ENCODE data around the gene FYB1. TPM values are rescaled to one million over a fixed set of nuclear protein-coding genes. Genes with fewer than 3 reads are reported as not detected.

FYB1 gene, protein sequence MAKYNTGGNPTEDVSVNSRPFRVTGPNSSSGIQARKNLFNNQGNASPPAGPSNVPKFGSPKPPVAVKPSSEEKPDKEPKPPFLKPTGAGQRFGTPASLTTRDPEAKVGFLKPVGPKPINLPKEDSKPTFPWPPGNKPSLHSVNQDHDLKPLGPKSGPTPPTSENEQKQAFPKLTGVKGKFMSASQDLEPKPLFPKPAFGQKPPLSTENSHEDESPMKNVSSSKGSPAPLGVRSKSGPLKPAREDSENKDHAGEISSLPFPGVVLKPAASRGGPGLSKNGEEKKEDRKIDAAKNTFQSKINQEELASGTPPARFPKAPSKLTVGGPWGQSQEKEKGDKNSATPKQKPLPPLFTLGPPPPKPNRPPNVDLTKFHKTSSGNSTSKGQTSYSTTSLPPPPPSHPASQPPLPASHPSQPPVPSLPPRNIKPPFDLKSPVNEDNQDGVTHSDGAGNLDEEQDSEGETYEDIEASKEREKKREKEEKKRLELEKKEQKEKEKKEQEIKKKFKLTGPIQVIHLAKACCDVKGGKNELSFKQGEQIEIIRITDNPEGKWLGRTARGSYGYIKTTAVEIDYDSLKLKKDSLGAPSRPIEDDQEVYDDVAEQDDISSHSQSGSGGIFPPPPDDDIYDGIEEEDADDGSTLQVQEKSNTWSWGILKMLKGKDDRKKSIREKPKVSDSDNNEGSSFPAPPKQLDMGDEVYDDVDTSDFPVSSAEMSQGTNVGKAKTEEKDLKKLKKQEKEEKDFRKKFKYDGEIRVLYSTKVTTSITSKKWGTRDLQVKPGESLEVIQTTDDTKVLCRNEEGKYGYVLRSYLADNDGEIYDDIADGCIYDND
- 100 to 1,000 TPM in 1 of 3 donors, 10 to 100 TPM in 2; 50.6 to 205 (median 80.2) TPM for polyA plus RNA-seq

DNA sequence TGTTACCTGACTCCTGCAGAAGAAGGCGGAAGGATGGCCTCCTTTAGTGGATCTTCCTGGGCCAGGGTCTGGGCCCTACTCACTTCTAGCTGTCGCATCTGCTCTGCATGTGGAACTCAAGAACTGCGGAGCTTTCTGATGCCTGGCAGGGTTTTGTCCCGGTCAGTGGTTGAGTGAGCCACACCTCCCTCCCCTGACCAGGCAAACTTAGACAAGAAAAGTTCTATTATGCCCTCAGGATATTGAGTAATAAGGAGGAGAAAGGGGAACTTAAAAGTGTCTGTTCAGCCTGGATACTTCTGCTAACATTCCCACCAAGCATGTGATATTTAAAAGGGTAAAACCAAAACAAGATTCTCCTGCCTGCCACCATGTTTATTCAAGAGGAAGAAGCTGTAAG is at the start of gene FYB1:
TSS of gene FYB1 (minus strand) at position 127 of the 400 bp plus-strand sequence. CDS start 16,603 bp downstream, outside the sequence.
- Mint-ChIP-seq H3K9me3 (no peaks in the 10 kb centered on the region), H3K4me1 (peaks cover 70 to 81% of the 10 kb centered on the region in 2 donors), H3K4me3 (peak within 1 kb of the TSS in 1 of 5 donors; percentile 25), H3K27me3 (ENCODE audit: low read depth in 3 of 3) (peaks cover 2 to 3% (median 2%) of the 10 kb centered on the region in 3 donors), H3K36me3 (peaks cover 0 to 16% (median 14%) of the 10 kb centered on the region in 3 donors), H3K27ac (peak within 1 kb of the TSS; percentile 24 to 83 (median 76))
- no peak for DNase-seq

DNA sequence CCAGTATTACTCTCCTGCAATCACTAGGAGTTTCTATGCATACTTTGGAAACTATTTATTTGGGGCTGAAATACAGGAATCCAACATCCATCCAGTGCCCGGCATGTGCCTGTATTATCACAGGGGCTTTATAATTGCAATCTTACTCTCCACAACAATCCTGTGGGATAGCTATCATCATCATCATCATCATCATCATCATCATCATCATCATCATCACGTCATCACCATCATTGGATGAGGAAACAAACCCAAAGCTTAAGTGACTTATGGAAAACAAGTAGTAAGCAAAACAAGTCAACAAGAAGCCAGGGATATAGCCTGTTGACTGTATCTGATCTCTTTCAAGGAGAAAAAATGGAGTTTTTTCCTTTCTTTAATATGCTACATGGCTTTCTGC is 47.8 kb upstream of the FYB1 start:
- H3K4me3 Mint-ChIP-seq, result peak overlapping the region; percentile 66 to 84 (median 77)
- H3K27ac Mint-ChIP-seq, result peak overlapping the region; percentile 52 to 92 (median 84)
- H3K36me3 Mint-ChIP-seq, result peaks cover 0 to 6% (median 5%) of the 10 kb centered on the region in 3 donors
- H3K27me3 Mint-ChIP-seq (ENCODE audit: low read depth in 3 of 3), result peaks cover 0 to 6% (median 0%) of the 10 kb centered on the region in 3 donors
- DNase-seq, result no peak
- H3K4me1 Mint-ChIP-seq, result peaks cover 85 to 96% of the 10 kb centered on the region in 2 donors
- no peaks in the 10 kb centered on the region for H3K9me3 Mint-ChIP-seq

GRCh38 chr5:39266442-39266841 is 47.1 kb upstream of the FYB1 start:
- DNase-seq, result no peak
- Mint-ChIP-seq H3K9me3 (no peaks in the 10 kb centered on the region), H3K4me3 (peak overlapping the region; percentile 61 to 84 (median 77)), H3K27me3 (ENCODE audit: low read depth in 3 of 3) (peaks cover 0 to 6% (median 0%) of the 10 kb centered on the region in 3 donors), H3K4me1 (peaks cover 85 to 96% of the 10 kb centered on the region in 2 donors), H3K27ac (peak overlapping the region; percentile 69 to 92 (median 84)), H3K36me3 (peaks cover 0 to 6% (median 5%) of the 10 kb centered on the region in 3 donors)

DNA sequence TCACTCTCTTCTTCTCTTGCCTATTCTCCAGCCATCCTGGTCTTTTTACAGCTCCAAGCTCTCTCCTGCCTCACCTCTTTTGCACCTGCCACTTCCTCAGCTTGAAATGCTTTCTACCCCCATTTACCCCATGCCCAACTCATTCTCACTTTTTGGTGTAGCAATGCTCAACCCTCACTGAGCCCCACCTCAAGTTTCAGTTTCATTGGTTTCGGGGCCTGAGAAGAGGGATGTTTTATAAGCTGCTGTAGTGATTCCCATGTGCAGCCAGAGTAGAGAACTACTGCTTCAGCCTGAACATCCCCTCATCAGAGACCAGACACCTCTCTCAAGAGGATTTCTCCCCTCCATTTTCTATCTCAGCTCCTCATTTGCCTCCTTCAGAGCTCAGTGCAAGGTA is 45.2 kb upstream of the FYB1 start:
- DNase-seq, result peak; percentile 35 to 49 (median 47)
- Mint-ChIP-seq H3K27ac (peak overlapping the region; percentile 78 to 90 (median 88)), H3K36me3 (peaks cover 0 to 5% (median 5%) of the 10 kb centered on the region in 3 donors), H3K4me3 (peak overlapping the region; percentile 57 to 79 (median 76)), H3K4me1 (peaks cover 91 to 96% of the 10 kb centered on the region in 2 donors), H3K9me3 (no peaks in the 10 kb centered on the region), H3K27me3 (ENCODE audit: low read depth in 3 of 3) (peaks cover 0 to 6% (median 0%) of the 10 kb centered on the region in 3 donors)

DNA sequence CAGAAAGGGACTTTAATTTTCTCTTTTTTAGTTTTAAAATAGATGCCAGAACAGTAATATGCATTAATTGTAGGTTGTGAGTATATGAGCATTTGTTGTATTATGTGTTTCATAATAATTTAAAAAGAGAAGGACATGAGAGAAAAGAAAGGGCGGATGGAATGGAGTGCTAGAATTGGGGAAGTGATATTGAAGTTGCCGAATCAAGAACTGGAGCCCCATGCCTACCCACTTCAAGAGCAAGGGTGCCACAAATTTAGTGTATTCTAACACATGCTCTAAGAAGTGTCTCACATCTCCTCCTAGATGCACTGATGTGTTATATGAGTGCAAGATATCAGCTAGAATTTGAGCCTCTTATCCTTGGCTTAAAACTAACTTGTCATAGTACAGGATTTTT is 43.6 kb upstream of the FYB1 start:
- Mint-ChIP-seq H3K27ac (peak overlapping the region; percentile 67 to 88 (median 78)), H3K4me3 (peak overlapping the region in 3 of 5 donors; percentile 2 to 41 (median 30)), H3K27me3 (ENCODE audit: low read depth in 3 of 3) (peaks cover 0 to 6% (median 0%) of the 10 kb centered on the region in 3 donors), H3K36me3 (peaks cover 0 to 7% (median 7%) of the 10 kb centered on the region in 3 donors), H3K4me1 (peaks cover 92 to 96% of the 10 kb centered on the region in 2 donors), H3K9me3 (no peaks in the 10 kb centered on the region)
- no peak for DNase-seq

GRCh38 chr5:39260095-39260494 is 40.7 kb upstream of the FYB1 start:
- H3K4me3 Mint-ChIP-seq, result peak overlapping the region in 4 of 5 donors; percentile 2 to 67 (median 32)
- H3K36me3 Mint-ChIP-seq, result peaks cover 0 to 8% (median 8%) of the 10 kb centered on the region in 3 donors
- peak overlapping the region; percentile 50 to 80 (median 66) for H3K27ac Mint-ChIP-seq
- no peak for DNase-seq
- H3K9me3 Mint-ChIP-seq, result no peaks in the 10 kb centered on the region
- peaks cover 0 to 2% (median 0%) of the 10 kb centered on the region in 3 donors for H3K27me3 Mint-ChIP-seq (ENCODE audit: low read depth in 3 of 3)
- peaks cover 95 to 100% of the 10 kb centered on the region in 2 donors for H3K4me1 Mint-ChIP-seq

DNA sequence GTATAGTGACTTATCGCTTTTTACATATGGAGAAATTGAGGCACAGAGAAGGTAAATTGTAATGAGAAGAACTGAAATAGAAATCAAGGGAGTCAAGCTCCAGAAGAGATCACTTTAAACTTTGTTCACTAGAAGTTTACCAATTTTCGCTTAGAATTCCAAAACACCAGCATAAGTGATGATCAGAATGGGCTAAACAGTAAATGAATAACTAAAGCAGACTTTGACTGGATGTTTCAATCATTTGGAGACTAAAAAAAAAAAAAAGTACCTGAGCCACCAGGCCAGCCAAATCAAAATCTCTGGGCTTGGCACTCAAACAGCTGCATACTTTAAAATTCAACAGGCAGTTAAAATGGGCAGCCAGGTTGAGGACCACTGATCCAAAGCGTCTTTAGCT is 38.2 kb upstream of the FYB1 start:
- H3K36me3 Mint-ChIP-seq, result peaks cover 0 to 5% (median 3%) of the 10 kb centered on the region in 3 donors
- no peaks in the 10 kb centered on the region for H3K27me3 Mint-ChIP-seq (ENCODE audit: low read depth in 3 of 3)
- no peak for DNase-seq
- H3K9me3 Mint-ChIP-seq, result no peaks in the 10 kb centered on the region
- H3K27ac Mint-ChIP-seq, result peak overlapping the region; percentile 12 to 84 (median 72)
- peaks cover 84 to 99% of the 10 kb centered on the region in 2 donors for H3K4me1 Mint-ChIP-seq
- H3K4me3 Mint-ChIP-seq, result peak overlapping the region in 1 of 5 donors; percentile 10

GRCh38 chr5:39256477-39257235 is 37.3 kb upstream of the FYB1 start:
- Mint-ChIP-seq H3K36me3 (peaks cover 0 to 5% (median 3%) of the 10 kb centered on the region in 3 donors), H3K9me3 (no peaks in the 10 kb centered on the region), H3K27ac (peak overlapping the region; percentile 29 to 87 (median 78)), H3K27me3 (ENCODE audit: low read depth in 3 of 3) (no peaks in the 10 kb centered on the region), H3K4me3 (peak overlapping the region; percentile 47 to 66 (median 59)), H3K4me1 (peaks cover 75 to 96% of the 10 kb centered on the region in 2 donors)
- peak in 1 of 3 donors; percentile 10 for DNase-seq

- Mint-ChIP-seq H3K9me3 (no peaks in the 10 kb centered on the region), H3K36me3 (peaks cover 6 to 15% (median 13%) of the 10 kb centered on the region in 3 donors), H3K4me1 (peaks cover 71 to 95% of the 10 kb centered on the region in 2 donors), H3K27me3 (ENCODE audit: low read depth in 3 of 3) (no peaks in the 10 kb centered on the region), H3K27ac (peak overlapping the region; percentile 61 to 85 (median 73)), H3K4me3 (peak overlapping the region in 3 of 5 donors; percentile 6 to 30 (median 25))
- no peak for DNase-seq
Measured at GRCh38 chr5:39255406-39255805, 36.0 kb upstream of the FYB1 start.

DNA sequence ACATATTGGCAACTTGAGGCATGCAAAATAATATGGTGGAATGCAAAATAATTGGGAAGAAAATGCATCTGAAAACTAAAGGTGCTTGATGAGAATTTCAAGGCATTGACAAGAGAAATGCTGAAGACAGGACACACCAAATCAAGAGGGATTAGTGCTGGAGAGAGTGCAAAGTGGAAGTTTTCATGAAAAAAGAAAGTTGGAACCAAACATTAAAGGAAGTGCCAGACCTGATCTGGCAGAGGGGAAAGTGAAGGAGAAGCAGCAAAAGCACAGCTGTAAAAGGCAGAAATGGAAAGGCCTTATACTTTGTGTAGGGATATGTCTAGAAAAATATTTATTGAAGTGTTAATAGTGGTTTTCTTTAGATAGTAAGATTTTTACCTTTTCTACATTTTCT is 35.3 kb upstream of the FYB1 start:
- H3K27me3 Mint-ChIP-seq (ENCODE audit: low read depth in 3 of 3), result no peaks in the 10 kb centered on the region
- no peaks in the 10 kb centered on the region for H3K9me3 Mint-ChIP-seq
- H3K4me1 Mint-ChIP-seq, result peaks cover 70 to 95% of the 10 kb centered on the region in 2 donors
- H3K36me3 Mint-ChIP-seq, result peaks cover 13 to 22% (median 20%) of the 10 kb centered on the region in 3 donors
- no peak for DNase-seq
- peak overlapping the region; percentile 14 to 80 (median 66) for H3K27ac Mint-ChIP-seq
- peak overlapping the region in 1 of 5 donors; percentile 33 for H3K4me3 Mint-ChIP-seq

DNA sequence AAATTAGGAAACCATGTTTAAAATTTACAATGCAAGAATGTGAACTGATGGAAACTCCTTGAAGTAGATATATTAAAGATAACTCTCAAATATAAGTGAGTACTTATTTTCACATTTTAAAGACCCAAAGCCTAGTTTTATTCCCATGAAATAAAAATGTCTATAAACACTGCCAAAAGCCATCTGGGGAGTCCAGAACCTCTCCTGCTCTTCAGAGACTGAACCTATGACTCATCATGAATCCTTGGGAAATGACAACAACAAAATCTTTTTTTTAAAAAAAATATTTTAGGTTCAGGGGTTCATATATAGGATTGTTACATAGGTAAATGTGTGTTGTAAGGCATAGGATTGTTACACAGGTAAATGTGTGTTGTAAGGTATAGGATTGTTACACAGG is 33.8 kb upstream of the FYB1 start:
- H3K36me3 Mint-ChIP-seq, result peaks cover 22 to 29% (median 27%) of the 10 kb centered on the region in 3 donors
- no peaks in the 10 kb centered on the region for H3K27me3 Mint-ChIP-seq (ENCODE audit: low read depth in 3 of 3)
- H3K27ac Mint-ChIP-seq, result peak overlapping the region in 1 of 6 donors; percentile 79
- peaks cover 64 to 91% of the 10 kb centered on the region in 2 donors for H3K4me1 Mint-ChIP-seq
- no peak for DNase-seq
- H3K9me3 Mint-ChIP-seq, result no peaks in the 10 kb centered on the region
- no peak overlapping the region for H3K4me3 Mint-ChIP-seq

- no peaks in the 10 kb centered on the region for H3K9me3 Mint-ChIP-seq
- no peak overlapping the region for H3K4me3 Mint-ChIP-seq
- H3K27me3 Mint-ChIP-seq (ENCODE audit: low read depth in 3 of 3), result peaks cover 0 to 1% (median 0%) of the 10 kb centered on the region in 3 donors
- H3K27ac Mint-ChIP-seq, result peak overlapping the region; percentile 4 to 65 (median 58)
- no peak for DNase-seq
- peaks cover 37 to 50% (median 50%) of the 10 kb centered on the region in 3 donors for H3K36me3 Mint-ChIP-seq
- H3K4me1 Mint-ChIP-seq, result peaks cover 49 to 87% of the 10 kb centered on the region in 2 donors
Measured at GRCh38 chr5:39249564-39250274, 30.4 kb upstream of the FYB1 start.

Data from immature natural killer cell (primary cell).